GM19324 (cell line): ENCODE measurements around the gene LBR.

ENCODE experiments used
- ATAC-seq: cut with Tn5 transposase; IDR thresholded peaks from one replicate; pipeline ENCODE4 v1.9.1; 2021; ENCODE audit warnings: mild to moderate bottlenecking, moderate library complexity; ENCODE audit not compliant: unreplicated experiment, low FRiP score

LBR gene

GRCh38 chr1:225446981-225447615 is 19.3 kb upstream of the LBR start:
- ATAC-seq, result no peak

GRCh38 chr1:225446595-225446960 is 18.7 kb upstream of the LBR start:
- no peak for ATAC-seq

GRCh38 chr1:225445639-225446594 is 18.1 kb upstream of the LBR start:
- ATAC-seq, result no peak

- ATAC-seq, result no peak
Observed at GRCh38 chr1:225442123-225442505, 14.3 kb upstream of the LBR start.

GRCh38 chr1:225441314-225442122 is 13.7 kb upstream of the LBR start:
- peak; percentile 61 for ATAC-seq

- no peak for ATAC-seq
Observed at GRCh38 chr1:225440380-225441221, 12.8 kb upstream of the LBR start.

GRCh38 chr1:225437710-225438437 is 10.0 kb upstream of the LBR start:
- ATAC-seq, result no peak

GRCh38 chr1:225435957-225436392 is 8.1 kb upstream of the LBR start:
- peak; percentile 71 for ATAC-seq

- no peak for ATAC-seq
Observed at GRCh38 chr1:225435487-225435886, 7.6 kb upstream of the LBR start.

GRCh38 chr1:225435076-225435475 is 7.2 kb upstream of the LBR start:
- no peak for ATAC-seq

- ATAC-seq, result no peak
Observed at GRCh38 chr1:225434046-225434445, 6.2 kb upstream of the LBR start.

- no peak for ATAC-seq
Observed at GRCh38 chr1:225431081-225431863, 3.4 kb upstream of the LBR start.

- ATAC-seq, result no peak
Observed at GRCh38 chr1:225430301-225430700, 2.5 kb upstream of the LBR start.

GRCh38 chr1:225428881-225429455 is 1.1 kb upstream of the LBR start:
- ATAC-seq, result no peak

- ATAC-seq, result peak; percentile 92
Observed at GRCh38 chr1:225428068-225428880, 436 bp upstream of the LBR start.

GRCh38 chr1:225426395-225427234 is 1.2 kb downstream of the LBR start:
- no peak for ATAC-seq
